Activated T-helper 2 cell treated with anti-CD3 and anti-CD28 coated beads, Interferon-gamma antibody, Interleukin-2, Interleukin-4, amounts not matched to agents 10 μg/mL and 5 μg/mL and 100 μg/mL, durations not matched to agents 14 hours and 24 hours and 36 hours (primary cell): Measurements from ENCODE around the gene CFAP43. TPM values are rescaled to one million over a fixed set of nuclear protein-coding genes. Genes with fewer than 3 reads are reported as not detected.

Source experiments
- DNase-seq: peaks from one replicate; pipeline ENCODE4 v3.0.0; 2021; ENCODE audit warnings: low spot score
- H3K27ac Mint-ChIP-seq: one replicate; pipeline ENCODE4 v1.8.0; 2021; ENCODE audit warnings: mixed read lengths
- H3K27me3 Mint-ChIP-seq: one replicate; pipeline ENCODE4 v1.8.0; 2021; ENCODE audit warnings: low read depth, mixed read lengths
- H3K36me3 Mint-ChIP-seq: one replicate; pipeline ENCODE4 v1.8.0; 2021; ENCODE audit warnings: low read depth, mixed read lengths
- H3K4me1 Mint-ChIP-seq: one replicate; pipeline ENCODE4 v1.8.0; 2021; ENCODE audit warnings: low read depth, mixed read lengths
- H3K4me3 Mint-ChIP-seq: one replicate; pipeline ENCODE4 v1.8.0; 2021; ENCODE audit warnings: low read depth, mild to moderate bottlenecking, moderate library complexity, mixed read lengths
- H3K9me3 Mint-ChIP-seq: one replicate; pipeline ENCODE4 v1.8.0; 2021; ENCODE audit warnings: mixed read lengths
- intact Hi-C: fragments of 100-400 bp; cut with micrococcal nuclease; formaldehyde crosslinking; loops from one replicate; pipeline ENCODE4 v1.15.1; 2023
- total RNA-seq: library from RNA; stranded (reverse); gene quantifications from 2 replicates; pipeline ENCODE4 v1.2.3, GENCODE V29; 2022

CFAP43 gene, protein sequence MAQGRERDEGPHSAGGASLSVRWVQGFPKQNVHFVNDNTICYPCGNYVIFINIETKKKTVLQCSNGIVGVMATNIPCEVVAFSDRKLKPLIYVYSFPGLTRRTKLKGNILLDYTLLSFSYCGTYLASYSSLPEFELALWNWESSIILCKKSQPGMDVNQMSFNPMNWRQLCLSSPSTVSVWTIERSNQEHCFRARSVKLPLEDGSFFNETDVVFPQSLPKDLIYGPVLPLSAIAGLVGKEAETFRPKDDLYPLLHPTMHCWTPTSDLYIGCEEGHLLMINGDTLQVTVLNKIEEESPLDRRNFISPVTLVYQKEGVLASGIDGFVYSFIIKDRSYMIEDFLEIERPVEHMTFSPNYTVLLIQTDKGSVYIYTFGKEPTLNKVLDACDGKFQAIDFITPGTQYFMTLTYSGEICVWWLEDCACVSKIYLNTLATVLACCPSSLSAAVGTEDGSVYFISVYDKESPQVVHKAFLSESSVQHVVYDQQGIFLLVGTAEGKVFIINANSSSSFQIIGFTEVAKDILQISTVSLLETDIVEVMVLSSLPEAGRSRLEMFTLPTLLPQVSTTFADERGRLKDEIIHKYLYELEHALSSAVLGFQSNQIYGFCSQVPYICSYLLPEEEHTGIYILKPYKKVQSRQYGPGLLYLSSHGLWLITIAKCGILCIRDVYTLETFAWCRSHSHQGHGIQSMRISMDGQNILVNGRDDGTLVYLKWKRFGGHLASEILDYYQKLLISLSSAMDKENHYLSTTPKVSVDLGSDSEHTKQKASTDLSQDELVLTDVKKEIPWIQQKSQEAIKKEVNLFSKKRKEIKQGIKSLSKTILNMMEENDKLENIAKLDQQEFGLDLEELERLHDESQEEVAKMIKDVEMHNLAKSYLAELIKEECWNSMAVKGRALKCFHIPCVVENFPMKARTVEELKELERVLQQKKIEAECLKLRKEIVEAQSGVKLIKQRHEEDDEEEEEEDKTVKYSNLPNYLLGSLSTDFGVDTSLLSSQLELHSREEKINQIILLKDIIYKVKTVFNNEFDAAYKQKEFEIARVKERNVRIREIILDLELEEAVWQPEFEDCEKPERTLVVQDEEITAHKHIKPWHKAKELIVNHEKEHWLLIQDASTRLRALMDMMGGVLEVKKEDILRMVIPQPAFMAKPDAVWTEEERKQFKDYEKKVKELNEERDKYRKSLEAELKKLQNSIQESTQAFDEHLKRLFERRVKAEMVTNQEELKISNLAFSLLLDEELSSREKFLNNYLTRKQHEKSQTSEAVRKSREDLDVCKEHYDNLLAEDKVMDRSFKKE (N-terminal part only)
- 0.07 TPM in 1 of 2 replicates, not detected in the other for total RNA-seq

DNA sequence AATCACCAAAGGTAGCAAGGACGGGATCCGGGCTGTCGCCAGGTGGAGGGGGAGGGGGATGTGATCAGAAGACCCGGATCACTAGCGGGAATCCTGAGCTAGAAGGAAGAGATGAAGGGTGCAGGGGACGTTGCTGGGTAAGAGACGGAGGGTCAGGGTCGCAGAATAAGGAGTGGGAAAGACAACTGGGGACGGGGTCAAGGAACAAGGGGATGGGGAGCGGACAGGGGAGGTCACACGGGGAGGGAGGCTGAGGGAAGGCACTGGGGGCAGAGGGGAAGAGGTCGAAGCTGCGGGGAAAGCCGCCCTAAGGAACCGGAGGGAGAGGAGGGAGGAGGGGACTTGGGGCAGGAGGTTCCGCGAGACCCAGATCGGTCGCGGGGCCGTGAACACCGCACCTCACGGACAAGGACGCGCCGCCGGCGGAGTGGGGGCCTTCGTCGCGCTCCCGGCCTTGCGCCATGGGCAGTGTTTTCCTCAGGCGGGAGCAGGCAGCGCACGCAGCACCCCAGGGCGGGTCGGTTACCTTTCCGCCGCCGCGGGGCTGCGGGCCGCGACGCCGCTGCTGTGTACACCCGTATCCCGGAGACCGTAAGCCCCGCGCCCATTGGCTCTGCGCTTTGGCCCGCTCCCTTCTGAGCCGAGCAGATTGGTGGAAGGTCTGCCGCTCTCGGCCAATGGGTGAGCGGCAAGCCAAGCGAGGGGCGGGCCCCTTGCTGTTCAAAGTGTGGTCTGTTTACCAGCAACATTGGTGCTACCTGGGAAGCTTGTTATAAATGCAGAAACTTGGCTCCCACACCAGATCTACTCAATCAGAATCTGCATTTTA lies at the start of gene CFAP43:
CFAP43 (minus strand) TSS at position 581 of the 829 bp plus-strand sequence; CDS start at position 463, 118 bp downstream.
- peaks cover 14% of the 10 kb centered on the region for H3K4me1 Mint-ChIP-seq
- H3K27me3 Mint-ChIP-seq: peaks cover 40% of the 10 kb centered on the region
- peak within 1 kb of the TSS; percentile 85 for H3K4me3 Mint-ChIP-seq
- H3K9me3 Mint-ChIP-seq: peaks cover 17% of the 10 kb centered on the region
- H3K27ac Mint-ChIP-seq: peak within 1 kb of the TSS; percentile 58
- no peaks in the 10 kb centered on the region for H3K36me3 Mint-ChIP-seq
- intact Hi-C loops: loop anchor here (1.0 to 5.0 kb wide), 3 partner anchors 23 to 110 kb away; partner anchors contain the start of gene SFR1
- DNase-seq: peak; percentile 98

- no peak for DNase-seq
- Mint-ChIP-seq H3K9me3 (no peaks in the 10 kb centered on the region), H3K36me3 (no peaks in the 10 kb centered on the region), H3K27ac (no peak overlapping the region), H3K4me1 (peaks cover 2% of the 10 kb centered on the region), H3K4me3 (no peak overlapping the region), H3K27me3 (peaks cover 20% of the 10 kb centered on the region)
- intact Hi-C loops: no loop called here
These were observed 49.5 kb upstream of the CFAP43 start for GRCh38 chr10:104281694-104282093.

DNA sequence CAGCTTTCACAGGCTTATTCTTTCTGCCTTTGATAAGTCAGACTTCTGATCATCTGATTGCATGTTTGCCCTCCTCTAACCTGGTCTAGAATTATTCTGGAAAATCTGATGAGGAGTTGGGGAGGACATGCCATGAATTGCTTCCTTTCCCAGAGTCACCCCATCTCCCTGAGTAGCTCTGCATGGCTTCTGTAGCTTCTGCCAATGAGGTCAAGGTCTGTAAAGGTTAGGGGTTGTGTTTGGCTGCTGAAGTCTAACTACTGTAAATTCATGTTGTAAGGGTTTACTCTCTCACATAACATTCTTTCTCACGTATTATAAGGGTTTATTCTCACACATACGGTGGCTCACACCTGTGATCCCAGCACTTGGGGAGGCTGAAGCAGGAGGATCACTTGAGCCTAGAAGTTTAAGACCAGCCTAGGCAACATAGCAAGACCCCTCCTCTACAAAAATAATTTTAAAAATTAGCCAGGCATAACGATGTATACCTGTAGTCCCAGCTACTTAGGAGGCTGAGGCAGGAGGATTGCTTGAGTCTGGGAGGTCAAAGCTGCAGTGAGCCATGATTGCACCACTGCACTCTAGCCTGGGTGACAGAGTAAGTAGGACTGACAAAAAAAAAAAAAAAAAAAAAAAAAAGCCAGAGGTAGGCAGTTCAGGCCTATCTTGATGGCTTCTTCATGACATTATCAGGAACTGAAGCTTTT lies 47.5 kb upstream of the CFAP43 start:
- intact Hi-C loops: no loop called here

DNA sequence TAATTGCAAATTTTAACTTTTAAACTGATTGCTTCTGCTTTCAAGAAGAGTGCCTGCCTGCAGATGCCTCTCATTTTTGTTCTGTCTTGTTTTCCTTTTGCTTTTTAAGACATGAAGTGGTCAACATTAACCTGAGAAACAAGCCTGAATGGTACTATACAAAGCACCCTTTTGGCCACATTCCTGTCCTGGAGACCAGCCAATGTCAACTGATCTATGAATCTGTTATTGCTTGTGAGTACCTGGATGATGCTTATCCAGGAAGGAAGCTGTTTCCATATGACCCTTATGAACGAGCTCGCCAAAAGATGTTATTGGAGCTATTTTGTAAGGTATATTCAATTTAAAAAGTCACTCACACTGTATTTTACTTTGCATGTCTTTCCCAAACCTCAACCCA lies 45.6 kb upstream of the CFAP43 start:
- H3K36me3 Mint-ChIP-seq: no peaks in the 10 kb centered on the region
- H3K27ac Mint-ChIP-seq: no peak overlapping the region
- peaks cover 2% of the 10 kb centered on the region for H3K4me1 Mint-ChIP-seq
- peaks cover 16% of the 10 kb centered on the region for H3K27me3 Mint-ChIP-seq
- no peak for DNase-seq
- no peaks in the 10 kb centered on the region for H3K9me3 Mint-ChIP-seq
- no peak overlapping the region for H3K4me3 Mint-ChIP-seq
- intact Hi-C loops: no loop called here

More for the DNA sequence above, 47.5 kb upstream of the CFAP43 start:
- H3K4me1 Mint-ChIP-seq: peaks cover 2% of the 10 kb centered on the region
- no peaks in the 10 kb centered on the region for H3K9me3 Mint-ChIP-seq
- H3K27me3 Mint-ChIP-seq: peaks cover 21% of the 10 kb centered on the region
- no peak for DNase-seq
- H3K4me3 Mint-ChIP-seq: no peak overlapping the region
- no peaks in the 10 kb centered on the region for H3K36me3 Mint-ChIP-seq
- H3K27ac Mint-ChIP-seq: no peak overlapping the region

GRCh38 chr10:104276192-104276591 lies 44.0 kb upstream of the CFAP43 start:
- H3K27ac Mint-ChIP-seq: no peak overlapping the region
- DNase-seq: no peak

GRCh38 chr10:104274762-104275721 lies 42.9 kb upstream of the CFAP43 start:
- Mint-ChIP-seq H3K4me1 (no peaks in the 10 kb centered on the region), H3K9me3 (no peaks in the 10 kb centered on the region), H3K27me3 (peaks cover 3% of the 10 kb centered on the region), H3K36me3 (no peaks in the 10 kb centered on the region), H3K27ac (no peak overlapping the region), H3K4me3 (peak overlapping the region; percentile 2)
- peak; percentile 23 for DNase-seq
- intact Hi-C loops: no loop called here

More at GRCh38 chr10:104276192-104276591, 44.0 kb upstream of the CFAP43 start:
- Mint-ChIP-seq H3K27me3 (peaks cover 6% of the 10 kb centered on the region), H3K9me3 (no peaks in the 10 kb centered on the region), H3K36me3 (no peaks in the 10 kb centered on the region), H3K4me3 (no peak overlapping the region), H3K4me1 (no peaks in the 10 kb centered on the region)
- intact Hi-C loops: no loop called here

GRCh38 chr10:104273899-104274575 lies 41.9 kb upstream of the CFAP43 start:
- no peak overlapping the region for H3K4me3 Mint-ChIP-seq
- DNase-seq: no peak
- intact Hi-C loops: no loop called here
- H3K9me3 Mint-ChIP-seq: no peaks in the 10 kb centered on the region
- peaks cover 3% of the 10 kb centered on the region for H3K27me3 Mint-ChIP-seq
- no peak overlapping the region for H3K27ac Mint-ChIP-seq
- peaks cover 3% of the 10 kb centered on the region for H3K4me1 Mint-ChIP-seq
- no peaks in the 10 kb centered on the region for H3K36me3 Mint-ChIP-seq

- Mint-ChIP-seq H3K4me1 (peaks cover 3% of the 10 kb centered on the region), H3K27me3 (peaks cover 3% of the 10 kb centered on the region), H3K4me3 (no peak overlapping the region), H3K36me3 (peaks cover 7% of the 10 kb centered on the region), H3K27ac (no peak overlapping the region), H3K9me3 (no peaks in the 10 kb centered on the region)
- intact Hi-C loops: no loop called here
- no peak for DNase-seq
These were observed 41.1 kb upstream of the CFAP43 start for GRCh38 chr10:104273286-104273685.

GRCh38 chr10:104268713-104269645 lies 36.8 kb upstream of the CFAP43 start, which contains the start of gene GSTO2:
Gene GSTO2 (plus strand): TSS chr10:104269184. CDS start chr10:104274916, 5,732 bp downstream.
- no peaks in the 10 kb centered on the region for H3K9me3 Mint-ChIP-seq
- DNase-seq: peak; percentile 98
- peak within 1 kb of the TSS; percentile 92 for H3K4me3 Mint-ChIP-seq
- peaks cover 46% of the 10 kb centered on the region for H3K36me3 Mint-ChIP-seq
- peaks cover 36% of the 10 kb centered on the region for H3K4me1 Mint-ChIP-seq
- H3K27ac Mint-ChIP-seq: peak within 1 kb of the TSS; percentile 92
- intact Hi-C loops: loop anchor here (1.0 to 10.0 kb wide), 9 partner anchors 9 to 574 kb away; partner anchors contain the start of genes CFAP43, CFAP58, ITPRIP and STN1
- H3K27me3 Mint-ChIP-seq: no peaks in the 10 kb centered on the region
